H1 (cell line): ENCODE data around the gene VWA7. TPM values are rescaled to one million over a fixed set of nuclear protein-coding genes. Genes with fewer than 3 reads are reported as not detected.

Source experiments
- BACH1 ChIP-seq: IDR thresholded peaks from 2 replicates; pipeline ENCODE4 v1.6.1; 2012; ENCODE audit warnings: low read length, improper control_type of control experiment
- BRCA1 ChIP-seq: IDR thresholded peaks from 2 replicates; pipeline ENCODE4 v1.6.1; 2012; ENCODE audit warnings: low read depth, low read length, improper control_type of control experiment
- CBX8 ChIP-seq: fragments of 300-800, 300-1000 bp; sonication (generic); IDR thresholded peaks from 2 replicates; pipeline ENCODE4 v1.7.1; 2016; ENCODE audit warnings: low read depth, low read length, borderline replicate concordance
- CHD1 ChIP-seq: IDR thresholded peaks from 2 replicates; pipeline ENCODE4 v1.6.1; 2012; ENCODE audit warnings: low read depth, low read length, improper control_type of control experiment
- CHD7 ChIP-seq: fragments of 300-600 bp; sonication (generic); IDR thresholded peaks from 2 replicates; pipeline ENCODE4 v1.7.1; 2012; ENCODE audit warnings: low read length, moderate library complexity, mild to moderate bottlenecking, inconsistent platforms; ENCODE audit not compliant: insufficient replicate concordance
- HDAC6 ChIP-seq: IDR thresholded peaks from one replicate; pipeline ENCODE4 v1.7.1; 2012; ENCODE audit warnings: low read depth, mild to moderate bottlenecking, inconsistent platforms, low read length, moderate library complexity
- KDM4A ChIP-seq: IDR thresholded peaks from one replicate; pipeline ENCODE4 v1.7.1; 2012; ENCODE audit warnings: low read depth, mild to moderate bottlenecking, moderate library complexity, low read length, inconsistent platforms; ENCODE audit not compliant: severe bottlenecking
- RBBP5 ChIP-seq: IDR thresholded peaks from 2 replicates; pipeline ENCODE4 v1.7.1; 2012; ENCODE audit warnings: low read depth, mild to moderate bottlenecking, inconsistent platforms, low read length, moderate library complexity, borderline replicate concordance
- SAP30 ChIP-seq: fragments of 300-600 bp; sonication (generic); IDR thresholded peaks from 2 replicates; pipeline ENCODE4 v1.7.1; 2012; ENCODE audit warnings: low read length, moderate library complexity, mild to moderate bottlenecking, inconsistent platforms; ENCODE audit not compliant: insufficient read depth, insufficient replicate concordance
- USF2 ChIP-seq: IDR thresholded peaks from 2 replicates; pipeline ENCODE4 v1.6.1; 2011; ENCODE audit warnings: low read length, improper control_type of control experiment
- ZNF274 ChIP-seq: IDR thresholded peaks from 2 replicates; pipeline ENCODE4 v1.7.0; 2012; ENCODE audit warnings: low read length, borderline replicate concordance; ENCODE audit errors: extremely low read depth
- polyA plus RNA-seq, 7 experiments: library from polyadenylated mRNA; depleted of rRNA in 3 of 7; stranded (reverse) in 5 of 7; unstranded in 2 of 7; fragments of >200 nt in 5 of 7; fragments of 200-250 nt in 2 of 7; gene quantifications; 1 replicate in 5 of 7; 2 replicates in 1 of 7; 4 replicates in 1 of 7; pipeline versions ENCODE4 v1.2.1 to v1.2.3, GENCODE V29; 2011 to 2013; ENCODE audit warnings: missing spikeins in 2 of 7, mixed read lengths in 2 of 7
- total RNA-seq: library from RNA; stranded (reverse); fragmentation: NEBNext Ultra II Directional; extraction: Animal tissue kit (Norgen Biotek cat#: 25700); gene quantifications from 2 replicates; pipeline ENCODE4 v1.2.1, GENCODE V29; 2021

VWA7 gene
- total and polyA plus RNA-seq, 2 of the 8 experiments (the other 6 are each of a cell fraction or from before 2014, with no cell fraction given), result 0.82 to 2.1 TPM

GRCh38 chr6:31758281-31758680 lies 18.8 kb downstream of the VWA7 start (continued):
- TF ChIP-seq CHD7 (no peak), CBX8 (no peak), SAP30 (no peak), RBBP5 (no peak), ZNF274 (no peak), BACH1 (no peak), KDM4A (no peak), USF2 (no peak), BRCA1 (no peak), HDAC6 (no peak), CHD1 (no peak)
